ENCODE data around the gene CWC27.

CWC27 gene

GRCh38 chr5:64754066-64754465, 14.7 kb upstream of the CWC27 start:
- H4K91ac ChIP-seq (ENCODE audit: low read length) = no peak overlapping the region
- no peaks in the 10 kb centered on the region for H3K4me1 ChIP-seq (ENCODE audit: control insufficient read depth, insufficient read depth, low read depth, low read length)
- no peak overlapping the region for H4K8ac ChIP-seq (ENCODE audit: low read length)
- no peak overlapping the region for H3K4me2 ChIP-seq (ENCODE audit: low read length, poor library complexity, severe bottlenecking)
- no peaks in the 10 kb centered on the region for H3K27me3 ChIP-seq (ENCODE audit: control insufficient read depth in 1 of 2, insufficient read depth in 1 of 2, low read length in 2 of 2)
- H3K23ac ChIP-seq (ENCODE audit: low read length in 2 of 2) = no peak overlapping the region
- no peak overlapping the region for H3K4ac ChIP-seq (ENCODE audit: low read depth in 1 of 2, low read length in 2 of 2)
- no peak overlapping the region for H2BK120ac ChIP-seq (ENCODE audit: low read depth, low read length)
- no peak overlapping the region for H2BK5ac ChIP-seq (ENCODE audit: low read depth, low read length, poor library complexity, severe bottlenecking)
- no peak overlapping the region for H3K14ac ChIP-seq (ENCODE audit: low read length in 2 of 2)
- H3K4me3 ChIP-seq (ENCODE audit: insufficient read depth in 1 of 2, low read depth in 1 of 2, low read length in 2 of 2) = no peak overlapping the region
- peaks cover 0 to 34% of the 10 kb centered on the region in 2 experiments for H3K36me3 ChIP-seq (ENCODE audit: control insufficient read depth in 1 of 2, insufficient read depth in 2 of 2, low read depth in 1 of 2, low read length in 2 of 2)
- H3K9me3 ChIP-seq (ENCODE audit: control insufficient read depth, low read length) = no peaks in the 10 kb centered on the region
- H3K18ac ChIP-seq (ENCODE audit: low read depth in 1 of 2, low read length in 2 of 2) = no peak overlapping the region
- no peak overlapping the region for H3K27ac ChIP-seq (ENCODE audit: low read length, poor library complexity, severe bottlenecking)
- peaks cover 18% of the 10 kb centered on the region for H3K79me1 ChIP-seq (replicated peaks; ENCODE audit: low read length, poor library complexity, severe bottlenecking)
- no peak overlapping the region for H3K9ac ChIP-seq (ENCODE audit: low read length)
- no CpG with 5 or more reads among the region's 2 CpGs for WGBS
- H2AFZ ChIP-seq (ENCODE audit: low read depth, low read length) = no peak overlapping the region
- H2BK15ac ChIP-seq (ENCODE audit: low read depth, poor library complexity, severe bottlenecking) = no peak overlapping the region
- no peak overlapping the region for H2AK5ac ChIP-seq (ENCODE audit: low read length, severe bottlenecking)
- H2BK12ac ChIP-seq (ENCODE audit: low read length in 2 of 2) = no peak overlapping the region
- no peak for DNase-seq

- no peak overlapping the region for H3K4me3 ChIP-seq (ENCODE audit: insufficient read depth in 1 of 2, low read depth in 1 of 2, low read length in 2 of 2)
- no peak for DNase-seq
- H4K8ac ChIP-seq (ENCODE audit: low read length) = no peak overlapping the region
- H3K14ac ChIP-seq (ENCODE audit: low read length in 2 of 2) = no peak overlapping the region
- H3K4ac ChIP-seq (ENCODE audit: low read depth in 1 of 2, low read length in 2 of 2) = no peak overlapping the region
- WGBS = over 99% methylated on average over 3 of the region's 3 CpGs
- no peak overlapping the region for H3K23ac ChIP-seq (ENCODE audit: low read length in 2 of 2)
- H2AFZ ChIP-seq (ENCODE audit: low read depth, low read length) = no peak overlapping the region
- H3K4me1 ChIP-seq (ENCODE audit: control insufficient read depth, insufficient read depth, low read depth, low read length) = no peaks in the 10 kb centered on the region
- H4K91ac ChIP-seq (ENCODE audit: low read length) = no peak overlapping the region
- H3K79me1 ChIP-seq (replicated peaks; ENCODE audit: low read length, poor library complexity, severe bottlenecking) = peaks cover 15% of the 10 kb centered on the region
- H2BK5ac ChIP-seq (ENCODE audit: low read depth, low read length, poor library complexity, severe bottlenecking) = no peak overlapping the region
- H3K27me3 ChIP-seq (ENCODE audit: control insufficient read depth in 1 of 2, insufficient read depth in 1 of 2, low read length in 2 of 2) = no peaks in the 10 kb centered on the region
- H2BK120ac ChIP-seq (ENCODE audit: low read depth, low read length) = no peak overlapping the region
- no peak overlapping the region for H3K27ac ChIP-seq (ENCODE audit: low read length, poor library complexity, severe bottlenecking)
- no peak overlapping the region for H3K4me2 ChIP-seq (ENCODE audit: low read length, poor library complexity, severe bottlenecking)
- no peak overlapping the region for H3K18ac ChIP-seq (ENCODE audit: low read depth in 1 of 2, low read length in 2 of 2)
- no peak overlapping the region for H2AK5ac ChIP-seq (ENCODE audit: low read length, severe bottlenecking)
- no peak overlapping the region for H2BK12ac ChIP-seq (ENCODE audit: low read length in 2 of 2)
- peaks cover 3 to 29% of the 10 kb centered on the region in 2 experiments for H3K36me3 ChIP-seq (ENCODE audit: control insufficient read depth in 1 of 2, insufficient read depth in 2 of 2, low read depth in 1 of 2, low read length in 2 of 2)
- H2BK15ac ChIP-seq (ENCODE audit: low read depth, poor library complexity, severe bottlenecking) = no peak overlapping the region
- no peaks in the 10 kb centered on the region for H3K9me3 ChIP-seq (ENCODE audit: control insufficient read depth, low read length)
- no peak overlapping the region for H3K9ac ChIP-seq (ENCODE audit: low read length)
These were observed 9.8 kb upstream of the CWC27 start for GRCh38 chr5:64758901-64759300.

GRCh38 chr5:64759960-64760660, 8.6 kb upstream of the CWC27 start:
- Histone ChIP-seq H2BK12ac (ENCODE audit: low read length in 2 of 2) (no peak overlapping the region), H3K23ac (ENCODE audit: low read length in 2 of 2) (no peak overlapping the region), H3K18ac (ENCODE audit: low read depth in 1 of 2, low read length in 2 of 2) (no peak overlapping the region), H3K4ac (ENCODE audit: low read depth in 1 of 2, low read length in 2 of 2) (no peak overlapping the region), H3K27ac (ENCODE audit: low read length, poor library complexity, severe bottlenecking) (no peak overlapping the region), H3K9ac (ENCODE audit: low read length) (no peak overlapping the region), H3K27me3 (ENCODE audit: control insufficient read depth in 1 of 2, insufficient read depth in 1 of 2, low read length in 2 of 2) (no peaks in the 10 kb centered on the region), H4K8ac (ENCODE audit: low read length) (no peak overlapping the region), H3K4me1 (ENCODE audit: control insufficient read depth, insufficient read depth, low read depth, low read length) (no peaks in the 10 kb centered on the region), H2AK5ac (ENCODE audit: low read length, severe bottlenecking) (no peak overlapping the region), H3K36me3 (ENCODE audit: control insufficient read depth in 1 of 2, insufficient read depth in 2 of 2, low read depth in 1 of 2, low read length in 2 of 2) (peaks cover 3 to 34% of the 10 kb centered on the region in 2 experiments), H3K4me3 (ENCODE audit: insufficient read depth in 1 of 2, low read depth in 1 of 2, low read length in 2 of 2) (no peak overlapping the region), H2AFZ (ENCODE audit: low read depth, low read length) (no peak overlapping the region), H3K79me1 (replicated peaks; ENCODE audit: low read length, poor library complexity, severe bottlenecking) (peaks cover 15% of the 10 kb centered on the region), H2BK5ac (ENCODE audit: low read depth, low read length, poor library complexity, severe bottlenecking) (no peak overlapping the region), H3K4me2 (ENCODE audit: low read length, poor library complexity, severe bottlenecking) (no peak overlapping the region), H2BK120ac (ENCODE audit: low read depth, low read length) (no peak overlapping the region), H3K14ac (ENCODE audit: low read length in 2 of 2) (no peak overlapping the region), H4K91ac (ENCODE audit: low read length) (no peak overlapping the region), H3K9me3 (ENCODE audit: control insufficient read depth, low read length) (no peaks in the 10 kb centered on the region), H2BK15ac (ENCODE audit: low read depth, poor library complexity, severe bottlenecking) (no peak overlapping the region)
- no peak for DNase-seq
- 86% methylated on average over 4 of the region's 4 CpGs for WGBS

- peaks cover 3% of the 10 kb centered on the region for H3K4me1 ChIP-seq (ENCODE audit: control insufficient read depth, insufficient read depth, low read depth, low read length)
- 94% methylated on average over 4 of the region's 4 CpGs for WGBS
- no peak overlapping the region for H3K4me3 ChIP-seq (ENCODE audit: insufficient read depth in 1 of 2, low read depth in 1 of 2, low read length in 2 of 2)
These were observed 4.7 kb upstream of the CWC27 start for GRCh38 chr5:64763948-64764503.

More at GRCh38 chr5:64763948-64764503, 4.7 kb upstream of the CWC27 start:
- no peak overlapping the region for H3K18ac ChIP-seq (ENCODE audit: low read depth in 1 of 2, low read length in 2 of 2)
- H3K4me2 ChIP-seq (ENCODE audit: low read length, poor library complexity, severe bottlenecking) = no peak overlapping the region
- H3K23ac ChIP-seq (ENCODE audit: low read length in 2 of 2) = no peak overlapping the region
- no peak overlapping the region for H4K8ac ChIP-seq (ENCODE audit: low read length)
- no peaks in the 10 kb centered on the region for H3K9me3 ChIP-seq (ENCODE audit: control insufficient read depth, low read length)
- H3K27me3 ChIP-seq (ENCODE audit: control insufficient read depth in 1 of 2, insufficient read depth in 1 of 2, low read length in 2 of 2) = no peaks in the 10 kb centered on the region
- no peak overlapping the region for H2BK15ac ChIP-seq (ENCODE audit: low read depth, poor library complexity, severe bottlenecking)
- no peak overlapping the region for H2BK5ac ChIP-seq (ENCODE audit: low read depth, low read length, poor library complexity, severe bottlenecking)
- H3K79me1 ChIP-seq (replicated peaks; ENCODE audit: low read length, poor library complexity, severe bottlenecking) = peaks cover 16% of the 10 kb centered on the region
- no peak overlapping the region for H2AK5ac ChIP-seq (ENCODE audit: low read length, severe bottlenecking)
- no peak for DNase-seq
- H3K4ac ChIP-seq (ENCODE audit: low read depth in 1 of 2, low read length in 2 of 2) = no peak overlapping the region
- no peak overlapping the region for H2BK12ac ChIP-seq (ENCODE audit: low read length in 2 of 2)
- H2AFZ ChIP-seq (ENCODE audit: low read depth, low read length) = no peak overlapping the region
- no peak overlapping the region for H3K9ac ChIP-seq (ENCODE audit: low read length)
- H2BK120ac ChIP-seq (ENCODE audit: low read depth, low read length) = no peak overlapping the region
- H4K91ac ChIP-seq (ENCODE audit: low read length) = no peak overlapping the region
- no peak overlapping the region for H3K14ac ChIP-seq (ENCODE audit: low read length in 2 of 2)
- H3K36me3 ChIP-seq (ENCODE audit: control insufficient read depth in 1 of 2, insufficient read depth in 2 of 2, low read depth in 1 of 2, low read length in 2 of 2) = peaks cover 6 to 39% of the 10 kb centered on the region in 2 experiments
- H3K27ac ChIP-seq (ENCODE audit: low read length, poor library complexity, severe bottlenecking) = no peak overlapping the region

Data from mesenchymal stem cell (in vitro differentiated cells and primary cell).